DND-41 (cell line): ENCODE results near the gene RUNX1.

Experiments
- ATAC-seq: fragments of 200-7000 bp; cut with Tn5 transposase; 3 replicates; pipeline ENCODE4 v1.9.1; 2021; ENCODE audit warnings: low read depth; ENCODE audit not compliant: insufficient read depth
- DNase-seq: peaks from one replicate; pipeline ENCODE4 v3.0.0-alpha.2; 2020
- H2AFZ ChIP-seq: 2 replicates; pipeline ENCODE4 v1.6.0; 2012; ENCODE audit warnings: low read depth, low read length
- H3K27ac ChIP-seq: 2 replicates; pipeline ENCODE4 v1.5.1; 2012; ENCODE audit warnings: low read length, inconsistent platforms
- H3K27me3 ChIP-seq: fragments of 200-600 bp; sonication (generic); 2 replicates; pipeline ENCODE4 v1.6.0; 2012; ENCODE audit warnings: low read length, mild to moderate bottlenecking, inconsistent platforms; ENCODE audit not compliant: insufficient read depth, poor library complexity
- H3K36me3 ChIP-seq: 2 replicates; pipeline ENCODE4 v1.5.1; 2012; ENCODE audit warnings: low read length, inconsistent platforms; ENCODE audit not compliant: insufficient read depth
- H3K4me1 ChIP-seq: 2 replicates; pipeline ENCODE4 v1.5.1; 2012; ENCODE audit warnings: mild to moderate bottlenecking, low read length; ENCODE audit not compliant: insufficient read depth
- H3K4me2 ChIP-seq: 2 replicates; pipeline ENCODE4 v1.6.0; 2012; ENCODE audit warnings: mild to moderate bottlenecking, moderate library complexity, low read length, inconsistent platforms; ENCODE audit not compliant: insufficient read depth
- H3K4me3 ChIP-seq, 2 experiments: fragments of 200-600 bp in 1 of 2; shearing (Covaris generic) in 1 of 2; 2 replicates each; pipeline ENCODE4 v1.5.1; 2012 to 2016; ENCODE audit warnings: inconsistent platforms in 2 of 2, low read length in 2 of 2, mild to moderate bottlenecking in 2 of 2, low read depth in 1 of 2, moderate library complexity in 1 of 2
- H3K79me2 ChIP-seq: 2 replicates; pipeline ENCODE4 v1.6.0; 2012; ENCODE audit warnings: low read length, inconsistent platforms; ENCODE audit not compliant: insufficient read depth
- H3K9ac ChIP-seq: 2 replicates; pipeline ENCODE4 v1.6.0; 2012; ENCODE audit warnings: low read depth, mild to moderate bottlenecking, inconsistent platforms, low read length, moderate library complexity
- H3K9me3 ChIP-seq: 2 replicates; pipeline ENCODE4 v1.5.1; 2012; ENCODE audit warnings: low read length, moderate library complexity, mild to moderate bottlenecking, inconsistent platforms; ENCODE audit not compliant: insufficient read depth, severe bottlenecking
- H4K20me1 ChIP-seq: 2 replicates; pipeline ENCODE4 v1.6.0; 2012; ENCODE audit warnings: low read length; ENCODE audit not compliant: insufficient read depth
- CTCF ChIP-seq: IDR thresholded peaks from 2 replicates; pipeline ENCODE4 v1.5.1; 2012; ENCODE audit warnings: borderline replicate concordance, low read length, moderate library complexity, mild to moderate bottlenecking; ENCODE audit not compliant: poor library complexity, severe bottlenecking; ENCODE audit errors: extremely low read depth
- EZH2 ChIP-seq: IDR thresholded peaks from 3 replicates; pipeline ENCODE4 v1.6.1; 2012; ENCODE audit warnings: borderline replicate concordance, low read depth, mild to moderate bottlenecking, moderate library complexity, low read length, inconsistent platforms; ENCODE audit not compliant: severe bottlenecking

The RUNX1 gene

GRCh38 chr21:35077466-35077865 lies 28.4 kb upstream of the RUNX1 start:
- DNase-seq = no peak
- no peak overlapping the region for H2AFZ ChIP-seq
- H3K79me2 ChIP-seq = no peaks in the 10 kb centered on the region
- no peaks in the 10 kb centered on the region for H3K4me1 ChIP-seq
- no peaks in the 10 kb centered on the region for H3K36me3 ChIP-seq
- TF ChIP-seq EZH2 = no peak
- TF ChIP-seq CTCF = no peak
- no peaks in the 10 kb centered on the region for H3K27me3 ChIP-seq
- H4K20me1 ChIP-seq = no peaks in the 10 kb centered on the region
- no peak overlapping the region for H3K9ac ChIP-seq
- no peaks in the 10 kb centered on the region for H3K9me3 ChIP-seq
- ATAC-seq = no peak
- H3K27ac ChIP-seq = no peak overlapping the region
- H3K4me2 ChIP-seq = no peak overlapping the region
- no peak overlapping the region for H3K4me3 ChIP-seq

GRCh38 chr21:35075546-35075945 lies 26.4 kb upstream of the RUNX1 start:
- no peaks in the 10 kb centered on the region for H3K27me3 ChIP-seq
- ATAC-seq (0 out of 3 replicates have a peak, but pooled peaks have one; percentile 27), DNase-seq (no peak)

GRCh38 chr21:35072960-35073359 lies 23.9 kb upstream of the RUNX1 start:
- H3K27ac ChIP-seq = no peak overlapping the region
- no peaks in the 10 kb centered on the region for H3K4me1 ChIP-seq
- no peaks in the 10 kb centered on the region for H3K27me3 ChIP-seq
- H3K36me3 ChIP-seq = no peaks in the 10 kb centered on the region
- H4K20me1 ChIP-seq = no peaks in the 10 kb centered on the region
- H3K79me2 ChIP-seq = no peaks in the 10 kb centered on the region
- TF ChIP-seq EZH2 = no peak
- TF ChIP-seq CTCF = no peak
- H3K4me2 ChIP-seq = no peak overlapping the region
- H3K4me3 ChIP-seq = no peak overlapping the region
- DNase-seq (no peak), ATAC-seq (no peak)
- 0 out of 2 replicates have a peak overlapping the region, but pooled peaks have one; percentile 9 for H2AFZ ChIP-seq
- no peaks in the 10 kb centered on the region for H3K9me3 ChIP-seq
- H3K9ac ChIP-seq = no peak overlapping the region

More at GRCh38 chr21:35075546-35075945, 26.4 kb upstream of the RUNX1 start:
- no peaks in the 10 kb centered on the region for H3K79me2 ChIP-seq
- TF ChIP-seq CTCF = no peak
- no peak for TF ChIP-seq EZH2
- no peaks in the 10 kb centered on the region for H3K9me3 ChIP-seq
- H3K4me2 ChIP-seq = no peak overlapping the region
- no peaks in the 10 kb centered on the region for H4K20me1 ChIP-seq
- H3K36me3 ChIP-seq = no peaks in the 10 kb centered on the region
- H3K4me1 ChIP-seq = no peaks in the 10 kb centered on the region
- H2AFZ ChIP-seq = no peak overlapping the region
- H3K4me3 ChIP-seq = no peak overlapping the region
- no peak overlapping the region for H3K9ac ChIP-seq
- no peak overlapping the region for H3K27ac ChIP-seq

- Histone ChIP-seq H2AFZ (no peak overlapping the region), H3K4me3 (no peak overlapping the region)
- no peak for ATAC-seq
Observed at GRCh38 chr21:35072557-35072956, 23.5 kb upstream of the RUNX1 start.

More at GRCh38 chr21:35072557-35072956, 23.5 kb upstream of the RUNX1 start:
- no peaks in the 10 kb centered on the region for H3K36me3 ChIP-seq
- H3K9me3 ChIP-seq = no peaks in the 10 kb centered on the region
- no peaks in the 10 kb centered on the region for H3K79me2 ChIP-seq
- H3K27me3 ChIP-seq = no peaks in the 10 kb centered on the region
- H3K27ac ChIP-seq = no peak overlapping the region
- DNase-seq = no peak
- no peak overlapping the region for H3K9ac ChIP-seq
- no peak overlapping the region for H3K4me2 ChIP-seq
- no peaks in the 10 kb centered on the region for H3K4me1 ChIP-seq
- TF ChIP-seq EZH2 (no peak), CTCF (no peak)
- H4K20me1 ChIP-seq = no peaks in the 10 kb centered on the region
